Neural cell (in vitro differentiated cells): ENCODE results near the gene VPS8. TPM values are rescaled to one million over a fixed set of nuclear protein-coding genes. Genes with fewer than 3 reads are reported as not detected.

Experiments used
- H2AFZ ChIP-seq: fragments of 200-600, 300-800 bp; sonication (generic), shearing (Covaris generic); 2 replicates; pipeline ENCODE4 v1.6.0; 2014; ENCODE audit warnings: low read depth, mild to moderate bottlenecking, antibody characterized with exemption, low read length, moderate library complexity
- H3F3A ChIP-seq: fragments of 200-600 bp; shearing (Covaris generic); 2 replicates; pipeline ENCODE4 v1.6.1; 2016; ENCODE audit warnings: mild to moderate bottlenecking, moderate library complexity, mixed read lengths, antibody characterized with exemption, low read length; ENCODE audit not compliant: insufficient read depth, poor library complexity, severe bottlenecking
- H3K27ac ChIP-seq: fragments of 200-600, 300-800 bp; sonication (generic), shearing (Covaris generic); 2 replicates; pipeline ENCODE4 v1.5.1; 2014; ENCODE audit warnings: mild to moderate bottlenecking, low read length, moderate library complexity
- H3K27me3 ChIP-seq: fragments of 300-800, 200-600 bp; sonication (generic), shearing (Covaris generic); 2 replicates; pipeline ENCODE4 v1.6.0; 2014; ENCODE audit warnings: mild to moderate bottlenecking, low read depth, low read length, moderate library complexity; ENCODE audit not compliant: insufficient read depth
- H3K36me3 ChIP-seq: fragments of 300-800, 200-600 bp; sonication (generic), shearing (Covaris generic); 2 replicates; pipeline ENCODE4 v1.5.1; 2014; ENCODE audit warnings: mild to moderate bottlenecking, antibody characterized with exemption, low read length, moderate library complexity; ENCODE audit not compliant: insufficient read depth
- H3K4me2 ChIP-seq: fragments of 300-800, 200-600 bp; sonication (generic), shearing (Covaris generic); 2 replicates; pipeline ENCODE4 v1.6.0; 2014; ENCODE audit warnings: mild to moderate bottlenecking, low read length
- H3K4me3 ChIP-seq: fragments of 300-800, 200-600 bp; sonication (generic), shearing (Covaris generic); 2 replicates; pipeline ENCODE4 v1.5.1; 2014; ENCODE audit warnings: mild to moderate bottlenecking, low read length, moderate library complexity
- H3K79me2 ChIP-seq: fragments of 200-600 bp; shearing (Covaris generic); replicated peaks from 2 replicates; pipeline ENCODE4 v1.6.0; 2014; ENCODE audit warnings: mild to moderate bottlenecking, low read length, moderate library complexity; ENCODE audit not compliant: insufficient read depth
- H3K9ac ChIP-seq: fragments of 300-800, 200-600 bp; sonication (generic), shearing (Covaris generic); 2 replicates; pipeline ENCODE4 v1.6.1; 2016; ENCODE audit warnings: mild to moderate bottlenecking, low read length, mixed read lengths
- H3K9me2 ChIP-seq: fragments of 200-600 bp; shearing (Covaris generic); 2 replicates; pipeline ENCODE4 v1.6.1; 2016; ENCODE audit warnings: mild to moderate bottlenecking, low read length, mixed read lengths; ENCODE audit not compliant: insufficient read depth
- H3K9me3 ChIP-seq: fragments of 200-600, 300-800 bp; sonication (generic), shearing (Covaris generic); 2 replicates; pipeline ENCODE4 v1.6.1; 2016; ENCODE audit warnings: mild to moderate bottlenecking, mixed run types, low read length, moderate library complexity, mixed read lengths
- H4K20me1 ChIP-seq: fragments of 200-600 bp; shearing (Covaris generic); 2 replicates; pipeline ENCODE4 v1.6.1; 2016; ENCODE audit warnings: mild to moderate bottlenecking, mixed run types; ENCODE audit not compliant: insufficient read depth
- EP300 ChIP-seq: fragments of 450-650 bp; conservative IDR thresholded peaks from 2 replicates; pipeline ENCODE4 v1.6.1; 2014; ENCODE audit warnings: antibody characterized with exemption, mild to moderate bottlenecking, moderate library complexity; ENCODE audit not compliant: poor library complexity, severe bottlenecking
- EZH2 ChIP-seq: fragments of 200-600, 300-800 bp; shearing (Covaris generic), sonication (generic); IDR thresholded peaks from 2 replicates; pipeline ENCODE4 v1.6.1; 2014; ENCODE audit warnings: antibody characterized with exemption, low read length, borderline replicate concordance, mild to moderate bottlenecking; ENCODE audit not compliant: insufficient read depth, poor library complexity, severe bottlenecking
- MXI1 ChIP-seq: fragments of 450-650 bp; conservative IDR thresholded peaks from 2 replicates; pipeline ENCODE4 v1.6.1; 2014; ENCODE audit warnings: antibody characterized with exemption, mild to moderate bottlenecking; ENCODE audit not compliant: poor library complexity, severe bottlenecking
- POLR2AphosphoS5 ChIP-seq: IDR thresholded peaks from 2 replicates; pipeline ENCODE4 v1.6.1; 2012
- RAD21 ChIP-seq: fragments of 450-650 bp; conservative IDR thresholded peaks from 2 replicates; pipeline ENCODE4 v1.6.1; 2014; ENCODE audit warnings: antibody characterized with exemption, mild to moderate bottlenecking, moderate library complexity
- SMC3 ChIP-seq: fragments of 450-650 bp; conservative IDR thresholded peaks from 2 replicates; pipeline ENCODE4 v1.6.1; 2014; ENCODE audit warnings: antibody characterized with exemption, mild to moderate bottlenecking, moderate library complexity; ENCODE audit not compliant: poor library complexity
- TAF1 ChIP-seq: IDR thresholded peaks from 2 replicates; pipeline ENCODE4 v1.6.1; 2012; ENCODE audit warnings: low read depth
- polyA plus RNA-seq: library from polyadenylated mRNA; depleted of rRNA; stranded (reverse); fragments of >200 nt; gene quantifications from 2 replicates; pipeline ENCODE4 v1.2.3, GENCODE V29; 2014
- TF ChIP-seq, protein P1 (sequence below): IDR thresholded peaks from 2 replicates; pipeline ENCODE4 v1.6.1; 2012; ENCODE audit warnings: borderline replicate concordance
- TF ChIP-seq, protein P2 (sequence below): fragments of 450-650 bp; IDR thresholded peaks from 2 replicates; pipeline ENCODE4 v1.5.1; 2014; ENCODE audit warnings: antibody characterized with exemption, mild to moderate bottlenecking, moderate library complexity; ENCODE audit not compliant: poor library complexity, severe bottlenecking

Gene VPS8
- polyA plus RNA-seq, 1 donor from 2014 or later = 146 TPM

DNA sequence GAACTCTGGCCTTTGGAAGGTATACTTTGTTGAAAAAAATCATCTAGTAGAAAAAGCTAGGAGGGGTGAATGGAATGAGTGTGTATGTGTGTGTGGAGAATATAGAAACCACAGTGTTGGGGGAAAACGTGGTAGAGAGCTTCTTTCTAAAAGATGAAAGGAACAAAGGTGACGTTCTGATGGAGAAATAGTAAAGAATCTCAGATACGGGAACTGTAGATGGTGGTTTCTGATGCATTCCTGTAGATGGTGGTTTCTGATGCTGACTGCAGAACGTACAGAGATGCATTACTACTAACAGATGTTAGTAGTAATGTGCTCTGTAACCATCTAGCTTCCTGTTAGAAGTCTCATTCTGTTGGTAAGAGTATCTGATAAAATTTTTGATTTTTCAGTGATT, 60.2 kb downstream of the VPS8 start:
- no peaks in the 10 kb centered on the region for H4K20me1 ChIP-seq
- H3F3A ChIP-seq = no peaks in the 10 kb centered on the region
- H3K9ac ChIP-seq = no peak overlapping the region
- H3K9me3 ChIP-seq = no peaks in the 10 kb centered on the region
- H3K27ac ChIP-seq = no peak overlapping the region
- TF ChIP-seq, protein P1, sequence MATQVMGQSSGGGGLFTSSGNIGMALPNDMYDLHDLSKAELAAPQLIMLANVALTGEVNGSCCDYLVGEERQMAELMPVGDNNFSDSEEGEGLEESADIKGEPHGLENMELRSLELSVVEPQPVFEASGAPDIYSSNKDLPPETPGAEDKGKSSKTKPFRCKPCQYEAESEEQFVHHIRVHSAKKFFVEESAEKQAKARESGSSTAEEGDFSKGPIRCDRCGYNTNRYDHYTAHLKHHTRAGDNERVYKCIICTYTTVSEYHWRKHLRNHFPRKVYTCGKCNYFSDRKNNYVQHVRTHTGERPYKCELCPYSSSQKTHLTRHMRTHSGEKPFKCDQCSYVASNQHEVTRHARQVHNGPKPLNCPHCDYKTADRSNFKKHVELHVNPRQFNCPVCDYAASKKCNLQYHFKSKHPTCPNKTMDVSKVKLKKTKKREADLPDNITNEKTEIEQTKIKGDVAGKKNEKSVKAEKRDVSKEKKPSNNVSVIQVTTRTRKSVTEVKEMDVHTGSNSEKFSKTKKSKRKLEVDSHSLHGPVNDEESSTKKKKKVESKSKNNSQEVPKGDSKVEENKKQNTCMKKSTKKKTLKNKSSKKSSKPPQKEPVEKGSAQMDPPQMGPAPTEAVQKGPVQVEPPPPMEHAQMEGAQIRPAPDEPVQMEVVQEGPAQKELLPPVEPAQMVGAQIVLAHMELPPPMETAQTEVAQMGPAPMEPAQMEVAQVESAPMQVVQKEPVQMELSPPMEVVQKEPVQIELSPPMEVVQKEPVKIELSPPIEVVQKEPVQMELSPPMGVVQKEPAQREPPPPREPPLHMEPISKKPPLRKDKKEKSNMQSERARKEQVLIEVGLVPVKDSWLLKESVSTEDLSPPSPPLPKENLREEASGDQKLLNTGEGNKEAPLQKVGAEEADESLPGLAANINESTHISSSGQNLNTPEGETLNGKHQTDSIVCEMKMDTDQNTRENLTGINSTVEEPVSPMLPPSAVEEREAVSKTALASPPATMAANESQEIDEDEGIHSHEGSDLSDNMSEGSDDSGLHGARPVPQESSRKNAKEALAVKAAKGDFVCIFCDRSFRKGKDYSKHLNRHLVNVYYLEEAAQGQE = no peak
- TF ChIP-seq POLR2AphosphoS5 = no peak
- TF ChIP-seq MXI1 = no peak
- TF ChIP-seq EZH2 = no peak
- no peak for TF ChIP-seq EP300
- no peak for TF ChIP-seq SMC3
- no peak for TF ChIP-seq TAF1
- no peak for TF ChIP-seq RAD21
- TF ChIP-seq, protein P2, sequence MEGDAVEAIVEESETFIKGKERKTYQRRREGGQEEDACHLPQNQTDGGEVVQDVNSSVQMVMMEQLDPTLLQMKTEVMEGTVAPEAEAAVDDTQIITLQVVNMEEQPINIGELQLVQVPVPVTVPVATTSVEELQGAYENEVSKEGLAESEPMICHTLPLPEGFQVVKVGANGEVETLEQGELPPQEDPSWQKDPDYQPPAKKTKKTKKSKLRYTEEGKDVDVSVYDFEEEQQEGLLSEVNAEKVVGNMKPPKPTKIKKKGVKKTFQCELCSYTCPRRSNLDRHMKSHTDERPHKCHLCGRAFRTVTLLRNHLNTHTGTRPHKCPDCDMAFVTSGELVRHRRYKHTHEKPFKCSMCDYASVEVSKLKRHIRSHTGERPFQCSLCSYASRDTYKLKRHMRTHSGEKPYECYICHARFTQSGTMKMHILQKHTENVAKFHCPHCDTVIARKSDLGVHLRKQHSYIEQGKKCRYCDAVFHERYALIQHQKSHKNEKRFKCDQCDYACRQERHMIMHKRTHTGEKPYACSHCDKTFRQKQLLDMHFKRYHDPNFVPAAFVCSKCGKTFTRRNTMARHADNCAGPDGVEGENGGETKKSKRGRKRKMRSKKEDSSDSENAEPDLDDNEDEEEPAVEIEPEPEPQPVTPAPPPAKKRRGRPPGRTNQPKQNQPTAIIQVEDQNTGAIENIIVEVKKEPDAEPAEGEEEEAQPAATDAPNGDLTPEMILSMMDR = no peak
- H2AFZ ChIP-seq = no peak overlapping the region
- no peak overlapping the region for H3K4me2 ChIP-seq
- H3K27me3 ChIP-seq = no peaks in the 10 kb centered on the region
- H3K9me2 ChIP-seq = no peaks in the 10 kb centered on the region
- peaks cover 5% of the 10 kb centered on the region for H3K36me3 ChIP-seq
- H3K79me2 ChIP-seq = no peaks in the 10 kb centered on the region
- H3K4me3 ChIP-seq = no peak overlapping the region

DNA sequence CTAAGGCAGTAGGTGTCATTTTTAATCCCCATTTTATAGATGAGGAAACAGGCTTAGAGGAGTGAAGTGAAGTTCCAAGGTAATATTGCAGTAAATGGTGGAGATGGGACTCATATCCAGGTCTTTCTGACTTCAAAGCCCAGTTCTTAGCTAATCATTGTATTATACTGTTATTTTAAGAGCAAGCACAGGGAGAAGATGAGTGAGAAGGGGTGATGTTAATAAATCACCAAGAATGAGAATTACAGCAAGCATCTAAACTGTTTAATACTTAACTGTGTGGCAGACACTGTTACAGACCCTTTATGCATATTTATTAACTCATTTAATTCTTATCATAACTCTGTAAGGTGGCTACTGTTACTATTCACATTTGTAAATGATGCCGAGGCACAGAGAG, 61.2 kb downstream of the VPS8 start:
- H3K27me3 ChIP-seq = no peaks in the 10 kb centered on the region
- H2AFZ ChIP-seq = no peak overlapping the region
- H4K20me1 ChIP-seq = no peaks in the 10 kb centered on the region
- no peaks in the 10 kb centered on the region for H3F3A ChIP-seq
- no peak overlapping the region for H3K4me3 ChIP-seq
- no peaks in the 10 kb centered on the region for H3K79me2 ChIP-seq
- H3K9me2 ChIP-seq = no peaks in the 10 kb centered on the region
- no peak overlapping the region for H3K9ac ChIP-seq
- no peak overlapping the region for H3K4me2 ChIP-seq
- no peak overlapping the region for H3K27ac ChIP-seq
- H3K9me3 ChIP-seq = no peaks in the 10 kb centered on the region
- TF ChIP-seq, protein P2 = no peak
- TF ChIP-seq EZH2 = no peak
- TF ChIP-seq MXI1 = no peak
- TF ChIP-seq, protein P1 = no peak
- TF ChIP-seq SMC3 = no peak
- no peak for TF ChIP-seq EP300
- H3K36me3 ChIP-seq = peaks cover 5% of the 10 kb centered on the region
